BLaER1 (cell line): ENCODE measurements around the gene ADAMTSL2.

Experiments used
- H3K27ac ChIP-seq: shearing (Covaris generic); formaldehyde crosslinking; 2 replicates; pipeline ENCODE4 v1.8.1; 2022
- H3K27me3 ChIP-seq: shearing (Covaris generic); formaldehyde crosslinking; 2 replicates; pipeline ENCODE4 v1.8.1; 2022
- H3K36me3 ChIP-seq: shearing (Covaris generic); formaldehyde crosslinking; 2 replicates; pipeline ENCODE4 v1.8.1; 2022
- H3K4me1 ChIP-seq: shearing (Covaris generic); formaldehyde crosslinking; 2 replicates; pipeline ENCODE4 v1.8.1; 2022
- H3K4me2 ChIP-seq: shearing (Covaris generic); formaldehyde crosslinking; 2 replicates; pipeline ENCODE4 v1.8.1; 2022
- H3K4me3 ChIP-seq: shearing (Covaris generic); formaldehyde crosslinking; 2 replicates; pipeline ENCODE4 v1.8.1; 2022
- H3K9ac ChIP-seq: shearing (Covaris generic); formaldehyde crosslinking; 2 replicates; pipeline ENCODE4 v1.8.1; 2022
- H3K9me3 ChIP-seq: shearing (Covaris generic); formaldehyde crosslinking; 2 replicates; pipeline ENCODE4 v1.8.1; 2022
- H4K20me1 ChIP-seq: shearing (Covaris generic); formaldehyde crosslinking; 2 replicates; pipeline ENCODE4 v1.8.1; 2022
- Cebpa-rat ChIP-seq: shearing (Covaris generic); IDR thresholded peaks from 2 replicates; pipeline ENCODE4 v1.8.1; 2022

The ADAMTSL2 gene

GRCh38 chr9:133584167-133584558, 49.7 kb downstream of the ADAMTSL2 start:
- no peak for TF ChIP-seq Cebpa-rat
- H3K36me3 ChIP-seq: no peaks in the 10 kb centered on the region
- H3K27ac ChIP-seq: peak overlapping the region; percentile 97
- peaks cover 92% of the 10 kb centered on the region for H3K4me1 ChIP-seq
- H3K4me3 ChIP-seq: peak overlapping the region; percentile 57; the same call in 1 of the 2 replicates
- H4K20me1 ChIP-seq: no peaks in the 10 kb centered on the region
- peaks cover 8% of the 10 kb centered on the region; the same call in 1 of the 2 replicates for H3K9me3 ChIP-seq
- H3K27me3 ChIP-seq: no peaks in the 10 kb centered on the region
- H3K9ac ChIP-seq: peak overlapping the region; percentile 83; the same call in 1 of the 2 replicates
- H3K4me2 ChIP-seq: peak overlapping the region; percentile 99

GRCh38 chr9:133584559-133585476, 50.3 kb downstream of the ADAMTSL2 start:
- Histone ChIP-seq H4K20me1 (no peaks in the 10 kb centered on the region), H3K4me2 (peak overlapping the region; percentile 99), H3K9me3 (peaks cover 8% of the 10 kb centered on the region; the same call in 1 of the 2 replicates), H3K4me3 (peak overlapping the region; percentile 57), H3K27ac (peak overlapping the region; percentile 97), H3K9ac (peak overlapping the region; percentile 83), H3K36me3 (no peaks in the 10 kb centered on the region), H3K27me3 (no peaks in the 10 kb centered on the region), H3K4me1 (peaks cover 91% of the 10 kb centered on the region)
- peak; percentile 22; the same call in 1 of the 2 replicates for TF ChIP-seq Cebpa-rat

- Histone ChIP-seq H4K20me1 (no peaks in the 10 kb centered on the region), H3K4me2 (peak overlapping the region; percentile 99), H3K36me3 (no peaks in the 10 kb centered on the region), H3K27ac (peak overlapping the region; percentile 97), H3K27me3 (no peaks in the 10 kb centered on the region), H3K4me1 (peaks cover 89% of the 10 kb centered on the region), H3K4me3 (peak overlapping the region; percentile 57), H3K9me3 (peaks cover 8% of the 10 kb centered on the region; the same call in 1 of the 2 replicates), H3K9ac (peak overlapping the region; percentile 83)
- no peak for TF ChIP-seq Cebpa-rat
Measured at GRCh38 chr9:133585481-133586351, 51.2 kb downstream of the ADAMTSL2 start.

GRCh38 chr9:133587051-133587450, 52.5 kb downstream of the ADAMTSL2 start:
- TF ChIP-seq Cebpa-rat: no peak
- Histone ChIP-seq H3K4me1 (peaks cover 89% of the 10 kb centered on the region), H3K4me3 (no peak overlapping the region), H3K27ac (peak overlapping the region; percentile 97), H3K27me3 (no peaks in the 10 kb centered on the region), H3K36me3 (no peaks in the 10 kb centered on the region), H3K9ac (0 out of 2 replicates have a peak overlapping the region, but pooled peaks have one; percentile 83), H3K4me2 (peak overlapping the region; percentile 99), H3K9me3 (peaks cover 8% of the 10 kb centered on the region; the same call in 1 of the 2 replicates), H4K20me1 (no peaks in the 10 kb centered on the region)

- Histone ChIP-seq H3K27ac (peak overlapping the region; percentile 97; the same call in 1 of the 2 replicates), H4K20me1 (no peaks in the 10 kb centered on the region), H3K27me3 (no peaks in the 10 kb centered on the region), H3K9ac (no peak overlapping the region), H3K4me1 (peaks cover 85% of the 10 kb centered on the region), H3K4me3 (no peak overlapping the region), H3K9me3 (peaks cover 8% of the 10 kb centered on the region; the same call in 1 of the 2 replicates), H3K4me2 (peak overlapping the region; percentile 99), H3K36me3 (no peaks in the 10 kb centered on the region)
- no peak for TF ChIP-seq Cebpa-rat
Measured at GRCh38 chr9:133587466-133587865, 53.0 kb downstream of the ADAMTSL2 start.

- no peak for TF ChIP-seq Cebpa-rat
Measured at GRCh38 chr9:133589454-133590227, 55.1 kb downstream of the ADAMTSL2 start.

GRCh38 chr9:133590231-133590855, 55.8 kb downstream of the ADAMTSL2 start:
- Histone ChIP-seq H3K9me3 (peaks cover 8% of the 10 kb centered on the region; the same call in 1 of the 2 replicates), H3K36me3 (no peaks in the 10 kb centered on the region), H3K4me1 (peaks cover 57% of the 10 kb centered on the region), H3K9ac (peak overlapping the region; percentile 6; the same call in 1 of the 2 replicates), H3K27me3 (no peaks in the 10 kb centered on the region), H3K4me3 (no peak overlapping the region), H3K4me2 (peak overlapping the region; percentile 74), H4K20me1 (no peaks in the 10 kb centered on the region), H3K27ac (peak overlapping the region; percentile 56)
- TF ChIP-seq Cebpa-rat: no peak

More at GRCh38 chr9:133589454-133590227, 55.1 kb downstream of the ADAMTSL2 start:
- no peaks in the 10 kb centered on the region for H3K36me3 ChIP-seq
- 0 out of 2 replicates have a peak overlapping the region, but pooled peaks have one; percentile 20 for H3K4me2 ChIP-seq
- no peak overlapping the region for H3K9ac ChIP-seq
- H3K9me3 ChIP-seq: peaks cover 8% of the 10 kb centered on the region; the same call in 1 of the 2 replicates
- no peaks in the 10 kb centered on the region for H3K27me3 ChIP-seq
- H3K4me1 ChIP-seq: peaks cover 64% of the 10 kb centered on the region
- H3K4me3 ChIP-seq: no peak overlapping the region
- no peak overlapping the region for H3K27ac ChIP-seq
- H4K20me1 ChIP-seq: no peaks in the 10 kb centered on the region

GRCh38 chr9:133591116-133591910, 56.8 kb downstream of the ADAMTSL2 start:
- peaks cover 17% of the 10 kb centered on the region for H3K9me3 ChIP-seq
- H3K4me2 ChIP-seq: peak overlapping the region; percentile 74
- H3K4me3 ChIP-seq: no peak overlapping the region
- no peaks in the 10 kb centered on the region for H3K36me3 ChIP-seq
- H3K27me3 ChIP-seq: no peaks in the 10 kb centered on the region
- TF ChIP-seq Cebpa-rat: no peak
- peak overlapping the region; percentile 56 for H3K27ac ChIP-seq
- peak overlapping the region; percentile 6; the same call in 1 of the 2 replicates for H3K9ac ChIP-seq
- H3K4me1 ChIP-seq: peaks cover 47% of the 10 kb centered on the region
- no peaks in the 10 kb centered on the region for H4K20me1 ChIP-seq
